Stimulated activated CD4-positive, alpha-beta T cell treated with anti-CD3 and anti-CD28 coated beads, Interleukin-2, amount 100 ng/mL, for 48 hours (primary cell): ENCODE data around the gene MAP7D3.
"Not testable (repeated sequence)": the region's sequence is repeated elsewhere in the genome, so short reads cannot be mapped to it uniquely, and the experiment has no call there.

ENCODE experiments used
- DNase-seq, 2 donors: peaks; one replicate each; pipeline ENCODE4 v3.0.0-alpha.2; 2020

Gene MAP7D3, protein sequence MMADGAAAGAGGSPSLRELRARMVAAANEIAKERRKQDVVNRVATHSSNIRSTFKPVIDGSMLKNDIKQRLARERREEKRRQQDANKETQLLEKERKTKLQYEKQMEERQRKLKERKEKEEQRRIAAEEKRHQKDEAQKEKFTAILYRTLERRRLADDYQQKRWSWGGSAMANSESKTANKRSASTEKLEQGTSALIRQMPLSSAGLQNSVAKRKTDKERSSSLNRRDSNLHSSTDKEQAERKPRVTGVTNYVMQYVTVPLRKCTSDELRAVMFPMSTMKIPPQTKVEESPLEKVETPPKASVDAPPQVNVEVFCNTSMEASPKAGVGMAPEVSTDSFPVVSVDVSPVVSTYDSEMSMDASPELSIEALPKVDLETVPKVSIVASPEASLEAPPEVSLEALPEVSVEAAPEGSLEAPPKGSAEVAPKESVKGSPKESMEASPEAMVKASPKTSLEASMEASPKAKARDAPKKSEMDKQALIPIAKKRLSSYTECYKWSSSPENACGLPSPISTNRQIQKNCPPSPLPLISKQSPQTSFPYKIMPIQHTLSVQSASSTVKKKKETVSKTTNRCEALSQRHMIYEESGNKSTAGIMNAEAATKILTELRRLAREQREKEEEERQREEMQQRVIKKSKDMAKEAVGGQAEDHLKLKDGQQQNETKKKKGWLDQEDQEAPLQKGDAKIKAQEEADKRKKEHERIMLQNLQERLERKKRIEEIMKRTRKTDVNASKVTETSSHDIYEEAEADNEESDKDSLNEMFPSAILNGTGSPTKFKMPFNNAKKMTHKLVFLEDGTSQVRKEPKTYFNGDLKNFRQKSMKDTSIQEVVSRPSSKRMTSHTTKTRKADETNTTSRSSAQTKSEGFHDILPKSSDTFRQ

DNA sequence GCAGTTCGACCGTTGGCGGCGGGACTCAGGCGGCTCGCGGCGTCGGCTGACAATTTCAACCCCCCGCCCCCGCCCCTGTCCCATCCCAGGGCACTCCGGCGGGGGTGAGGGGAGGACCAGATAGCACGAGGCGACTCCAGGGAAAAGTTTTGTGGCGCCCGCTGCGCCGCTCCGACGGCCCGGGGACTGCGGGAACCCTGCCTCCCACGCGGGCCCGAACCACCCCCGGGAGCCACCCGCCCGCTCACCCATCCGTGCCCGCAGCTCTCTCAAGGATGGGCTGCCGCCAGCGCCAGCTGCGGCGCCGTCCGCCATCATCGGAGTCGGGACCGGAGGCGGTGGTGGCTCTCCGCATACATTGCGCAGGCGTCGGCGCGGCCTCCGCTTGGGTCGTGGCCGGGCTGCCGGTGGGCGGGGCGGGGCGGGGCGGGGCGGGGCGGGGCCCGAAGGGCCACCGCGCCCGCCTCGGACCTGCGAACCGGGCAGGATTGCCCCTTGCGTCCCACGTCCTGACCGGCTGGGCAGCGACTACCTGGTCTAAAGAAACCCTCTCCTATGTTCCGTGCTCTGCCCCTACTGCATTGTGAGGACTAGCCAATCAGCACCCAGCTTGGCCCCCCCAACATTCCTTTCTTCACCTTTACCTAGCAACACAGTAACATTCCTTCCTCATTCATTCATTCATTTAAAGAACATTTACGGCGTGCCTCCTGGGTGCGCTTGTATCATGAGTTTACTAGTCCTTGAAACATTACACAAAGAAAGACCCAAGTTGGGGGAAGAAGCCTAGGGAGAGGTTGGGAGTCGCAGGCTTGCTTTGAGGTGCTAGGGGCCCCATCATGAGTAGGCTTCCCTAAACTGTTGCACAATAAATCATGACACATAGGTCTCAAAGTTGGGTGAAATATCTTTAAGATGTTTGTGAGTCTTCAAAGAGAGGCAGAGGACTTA is at the start of gene MAP7D3:
Gene MAP7D3, minus strand, starts transcription at position 360 of the 951 bp plus-strand sequence. Its CDS starts 42 bp downstream, at position 318.
- DNase-seq: peak; percentile 41 to 53

DNA sequence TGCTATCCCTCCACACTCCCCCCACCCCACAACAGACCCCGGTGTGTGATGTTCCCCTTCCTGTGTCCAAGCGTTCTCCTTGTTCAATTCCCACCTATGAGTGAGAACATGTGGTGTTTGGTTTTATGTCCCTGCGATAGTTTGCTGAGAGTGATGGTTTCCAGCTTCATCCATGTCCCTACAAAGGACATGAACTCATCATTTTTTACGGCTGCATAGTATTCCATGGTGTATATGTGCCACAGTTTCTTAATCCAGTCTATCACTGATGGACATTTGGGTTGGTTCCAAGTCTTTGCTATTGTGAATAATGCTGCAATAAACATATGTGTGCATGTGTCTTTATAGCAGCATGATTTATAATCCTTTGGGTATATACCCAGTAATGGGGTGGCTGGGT is 49.5 kb upstream of the MAP7D3 start, which contains the start of gene ADGRG4:
Gene ADGRG4, plus strand, starts transcription at position 243 of the 400 bp plus-strand sequence. CDS start 7,815 bp downstream, outside the sequence.
- DNase-seq: not testable (repeated sequence)

DNA sequence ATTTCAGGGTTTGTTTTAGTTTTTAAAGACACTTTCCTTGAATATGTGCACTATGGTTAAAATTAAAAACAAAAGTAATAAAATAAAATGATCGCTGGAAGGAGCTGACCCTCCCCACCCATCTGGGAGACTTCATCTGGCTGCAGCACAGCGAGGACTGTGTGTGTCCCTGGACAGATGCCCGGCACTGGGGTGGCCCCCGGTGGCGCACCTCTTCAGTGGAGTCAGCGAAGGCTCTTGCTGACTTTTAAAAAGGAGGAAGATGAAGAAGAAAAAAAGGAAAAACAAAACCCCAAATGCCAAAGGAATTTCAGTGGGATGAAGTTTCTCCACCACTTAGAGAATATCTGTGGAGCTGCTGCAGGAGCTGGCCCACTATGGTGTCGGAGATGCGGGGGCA is 44.2 kb upstream of the MAP7D3 start:
- DNase-seq: no peak

DNA sequence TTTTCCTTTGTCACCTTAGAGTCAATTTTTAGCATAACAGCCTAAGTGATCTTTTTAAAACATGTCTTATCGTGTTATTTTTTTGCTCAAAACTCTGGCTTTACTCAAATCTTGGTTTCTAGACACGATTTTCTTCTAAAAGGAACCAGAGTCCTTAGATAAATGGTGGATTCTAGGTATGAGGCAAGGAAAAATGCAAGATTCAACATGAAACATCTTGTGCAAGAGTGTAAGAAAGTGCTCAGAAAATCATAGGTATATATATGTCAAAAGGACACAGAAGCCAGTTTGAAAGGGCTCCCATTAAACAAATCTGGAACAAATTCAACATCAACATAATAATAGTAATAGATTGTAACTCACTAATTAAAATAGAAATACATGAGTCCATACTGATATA is 41.5 kb upstream of the MAP7D3 start:
- DNase-seq: no peak

DNA sequence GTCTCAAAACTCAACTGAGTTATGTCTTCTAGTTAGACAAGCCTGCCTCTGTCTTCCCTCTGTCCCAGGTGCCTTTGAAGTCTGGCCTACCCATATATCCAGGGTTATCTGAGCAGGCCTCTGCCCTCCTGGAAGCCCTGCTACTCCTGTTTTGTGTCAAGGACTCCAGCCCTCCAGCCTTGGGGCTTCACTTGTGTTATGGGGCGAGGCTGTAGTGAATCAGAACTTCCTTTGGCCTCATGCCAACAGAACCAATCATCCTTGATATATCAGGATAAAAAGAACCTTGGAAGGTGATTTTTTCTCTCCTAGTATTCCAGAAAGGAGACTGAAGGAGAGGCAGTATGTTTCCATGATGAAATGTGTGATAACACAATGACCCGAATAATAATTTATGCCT is 40.6 kb upstream of the MAP7D3 start:
- DNase-seq: no peak

DNA sequence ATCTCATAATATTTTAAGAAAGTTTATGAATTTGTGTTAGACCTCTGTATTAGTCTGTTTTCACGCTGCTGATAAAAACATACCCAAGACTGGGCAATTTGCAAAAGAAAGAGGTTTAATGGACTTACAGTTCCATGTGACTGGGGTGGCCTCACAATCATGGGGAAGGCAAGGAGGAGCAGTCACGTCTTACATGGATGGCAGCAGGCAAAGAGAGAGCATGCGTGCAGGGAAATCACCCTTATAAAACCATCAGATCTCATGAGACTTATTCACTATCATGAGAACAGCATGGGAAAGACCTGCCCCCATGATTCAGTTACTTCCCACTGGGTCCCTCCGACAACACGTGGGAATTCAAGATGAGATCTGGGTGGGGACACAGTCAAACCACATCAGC is 35.2 kb upstream of the MAP7D3 start:
- not testable (repeated sequence) for DNase-seq

DNA sequence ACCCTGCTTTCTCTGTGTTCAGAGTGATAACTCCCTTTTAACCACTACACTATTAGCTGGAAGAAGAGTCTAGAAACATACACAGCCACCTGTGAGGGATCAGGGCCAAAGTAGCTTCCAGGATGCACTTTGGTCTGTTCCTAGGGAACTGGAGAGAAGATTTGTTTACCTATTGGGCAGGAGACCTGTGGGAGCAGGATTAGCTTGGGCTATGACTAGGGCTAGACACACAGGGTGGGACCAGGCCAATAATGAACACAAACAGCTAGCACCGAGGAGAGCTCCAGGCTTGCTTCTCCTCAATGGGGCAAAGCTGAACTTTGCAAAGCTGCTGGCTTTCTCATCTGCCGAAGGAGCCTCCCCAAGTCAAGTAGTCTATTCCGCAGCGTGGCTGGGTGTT is 24.4 kb upstream of the MAP7D3 start:
- no peak for DNase-seq

DNA sequence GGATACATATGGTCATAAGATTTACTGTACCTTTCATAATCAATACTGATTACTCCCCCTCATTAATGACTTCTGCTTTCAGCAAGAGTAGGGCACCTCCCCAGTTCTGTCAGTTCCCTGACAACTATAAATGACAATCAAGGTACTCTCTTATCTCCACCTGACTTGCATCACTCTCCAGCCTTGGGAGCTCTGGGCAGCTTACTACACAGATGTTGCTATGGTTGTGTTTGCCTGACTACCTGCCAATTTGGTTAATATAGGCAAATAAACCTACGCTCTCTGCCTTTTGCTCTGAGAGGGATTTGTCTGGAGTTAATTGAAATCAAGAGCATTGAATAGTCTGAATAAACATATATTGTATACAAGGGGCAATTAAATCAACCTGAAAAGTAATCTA is 22.8 kb upstream of the MAP7D3 start:
- no peak for DNase-seq

DNA sequence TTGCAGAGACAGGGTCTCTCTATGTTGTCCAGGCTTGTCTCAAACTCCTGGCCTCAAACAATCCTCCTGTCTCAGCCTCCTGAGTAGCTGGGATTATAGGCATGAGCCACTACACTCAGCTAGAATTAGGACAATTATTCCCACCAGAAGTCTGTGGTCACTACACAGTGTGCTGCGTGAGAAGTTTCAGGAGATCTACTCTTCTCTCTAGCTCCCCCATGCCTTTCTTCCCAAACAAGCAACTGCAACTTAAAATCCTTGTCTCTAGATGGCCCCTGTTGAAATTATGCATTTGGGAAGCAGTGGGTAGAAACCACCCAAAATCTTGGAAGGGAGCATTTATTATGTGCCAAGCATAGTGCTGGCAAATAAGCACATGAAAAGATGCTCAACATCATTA is 21.1 kb upstream of the MAP7D3 start:
- DNase-seq: no peak

DNA sequence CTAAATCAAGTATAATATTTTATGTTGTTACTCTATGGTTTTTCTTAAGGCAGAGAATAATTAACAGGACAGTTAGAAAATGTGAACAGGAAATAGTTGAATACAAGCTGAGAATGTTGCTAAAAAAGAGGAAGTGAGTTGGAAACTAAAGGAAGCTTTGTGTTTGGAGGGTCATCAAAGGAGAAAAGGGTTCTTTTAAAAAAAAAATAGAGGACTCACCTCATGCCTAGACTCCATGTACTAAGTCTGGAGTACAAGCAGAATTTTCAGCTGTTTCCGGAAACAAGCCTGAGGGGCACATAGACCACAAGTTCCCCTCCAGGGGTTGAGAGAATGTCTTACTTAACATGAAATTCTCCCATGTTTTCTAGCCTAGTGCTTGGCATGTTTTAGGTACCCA is 20.1 kb upstream of the MAP7D3 start:
- DNase-seq: no peak

DNA sequence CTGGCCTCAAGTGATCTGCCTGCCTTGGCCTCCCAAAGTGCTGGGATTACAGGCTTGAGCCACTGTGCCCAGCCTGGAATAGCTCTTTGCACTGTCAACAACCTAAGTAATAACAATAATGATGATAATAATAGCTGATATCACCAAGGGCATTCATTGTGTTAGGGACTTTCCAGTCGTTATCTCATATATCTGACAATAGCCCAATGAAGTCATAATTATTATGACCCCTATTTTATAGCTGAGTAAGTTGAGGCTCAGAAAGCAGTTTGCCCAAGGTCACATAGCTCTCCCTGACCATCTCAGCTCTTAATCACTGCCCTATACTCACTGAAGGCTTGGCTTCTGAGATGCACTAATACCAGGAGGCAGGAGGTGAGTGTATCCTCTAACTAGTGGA is 18.7 kb upstream of the MAP7D3 start:
- no peak for DNase-seq

DNA sequence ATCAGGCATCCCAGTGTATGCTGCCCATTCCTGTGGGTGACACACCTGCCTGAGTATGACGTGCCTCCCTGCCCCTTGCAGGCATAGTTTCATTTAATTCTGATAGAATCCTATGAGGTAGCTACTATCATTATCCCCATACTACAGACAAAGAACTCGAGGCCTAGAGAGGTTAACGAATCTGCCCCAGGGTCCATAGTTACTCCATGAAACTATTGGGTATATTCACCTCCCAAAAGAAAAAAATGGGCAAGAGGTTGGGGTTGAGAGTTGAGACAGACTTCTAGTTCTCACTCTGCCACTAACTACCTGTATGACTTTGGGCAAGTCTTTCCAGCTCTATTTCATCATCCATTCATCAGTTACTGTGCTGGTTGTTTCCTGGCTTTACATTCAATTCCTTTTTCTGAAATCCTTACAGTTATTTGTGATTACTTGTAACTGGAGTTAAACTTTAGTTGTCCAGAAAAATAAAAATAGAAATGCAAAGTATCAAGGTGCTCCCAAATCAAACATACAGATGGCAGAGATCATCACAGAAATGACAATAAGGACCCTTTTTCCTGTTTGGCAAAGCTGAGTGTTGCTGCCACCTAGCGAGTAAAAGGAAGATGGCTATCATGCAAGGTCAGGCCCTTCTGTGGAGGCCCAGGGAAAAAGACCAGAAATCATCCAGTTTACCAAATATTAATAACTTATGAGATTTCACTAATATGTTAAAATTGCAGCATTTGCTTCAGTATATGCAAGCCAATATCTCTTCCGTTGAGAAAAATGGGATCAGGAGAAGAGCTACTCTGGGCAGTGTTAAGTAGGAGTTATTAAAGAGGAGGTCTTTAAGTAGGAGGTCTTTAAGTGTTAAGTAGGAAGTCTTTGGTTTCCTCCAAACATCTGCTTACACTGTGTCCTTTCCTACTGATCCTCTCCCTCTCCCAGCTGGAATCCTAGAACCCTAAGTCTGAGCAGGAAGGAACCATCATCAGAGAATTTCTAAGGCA is 17.1 kb upstream of the MAP7D3 start:
- peak; percentile 28 to 44 for DNase-seq

DNA sequence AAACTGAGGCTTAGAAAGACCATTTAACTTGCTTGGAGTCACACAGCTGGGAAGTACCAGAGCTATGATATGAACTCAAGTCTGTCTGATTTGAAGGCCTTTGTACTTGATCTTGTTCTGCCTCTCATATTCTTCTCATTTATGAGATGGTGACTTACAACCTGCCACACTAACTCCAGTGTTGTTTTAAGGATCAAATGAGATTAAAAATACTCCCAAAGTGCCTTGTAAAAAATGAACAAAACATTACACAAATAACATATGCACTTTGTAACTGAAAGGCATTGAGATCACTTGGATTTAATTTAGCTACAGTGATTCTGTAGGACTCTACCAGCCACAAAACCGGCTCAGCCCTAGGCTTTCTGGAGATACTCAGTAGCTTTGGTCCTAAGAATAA is 15.6 kb upstream of the MAP7D3 start:
- no peak for DNase-seq

DNA sequence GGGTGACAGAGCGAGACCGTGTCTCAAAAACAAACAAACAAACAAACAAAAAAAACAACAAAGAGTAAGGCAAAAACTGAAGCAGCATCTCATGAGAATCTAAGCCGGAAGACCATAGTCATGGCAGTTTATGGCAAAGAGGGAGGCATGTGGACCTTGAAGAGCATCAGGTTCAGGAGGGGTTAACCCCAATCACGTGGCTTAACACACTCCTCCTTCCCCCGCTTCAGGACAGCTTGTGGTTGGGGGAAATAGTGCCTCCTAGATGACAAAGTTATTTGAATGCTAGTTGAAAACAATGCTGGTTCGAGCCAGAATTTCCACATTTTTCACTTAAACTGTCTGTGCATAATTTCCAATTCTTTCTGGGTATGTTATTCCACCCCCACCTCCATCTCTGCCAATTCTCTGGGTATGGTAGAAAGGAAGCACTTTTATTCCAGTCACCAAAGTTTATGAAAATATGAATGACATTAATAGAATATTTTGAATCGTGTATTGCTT is 11.7 kb upstream of the MAP7D3 start:
- DNase-seq: no peak

DNA sequence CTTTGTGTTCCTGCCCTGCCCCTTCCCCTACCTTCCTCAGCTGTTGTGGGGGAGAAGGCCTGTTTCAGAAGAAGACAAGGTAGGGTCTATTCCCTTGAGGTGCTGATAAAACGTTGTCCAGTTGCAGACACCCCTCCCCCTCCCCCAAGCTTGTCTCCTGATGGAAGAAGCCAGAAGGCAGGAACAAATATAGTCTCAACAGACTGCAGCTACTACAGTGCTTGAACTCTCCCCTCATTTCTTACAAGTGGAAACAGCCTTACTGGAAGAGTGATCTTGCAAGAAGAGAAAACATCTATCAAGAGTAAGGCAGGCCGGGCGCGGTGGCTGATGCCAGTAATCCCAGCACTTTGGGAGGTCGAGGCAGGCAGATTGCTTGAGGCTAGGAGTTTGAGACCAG is 11.0 kb upstream of the MAP7D3 start:
- no peak for DNase-seq

DNA sequence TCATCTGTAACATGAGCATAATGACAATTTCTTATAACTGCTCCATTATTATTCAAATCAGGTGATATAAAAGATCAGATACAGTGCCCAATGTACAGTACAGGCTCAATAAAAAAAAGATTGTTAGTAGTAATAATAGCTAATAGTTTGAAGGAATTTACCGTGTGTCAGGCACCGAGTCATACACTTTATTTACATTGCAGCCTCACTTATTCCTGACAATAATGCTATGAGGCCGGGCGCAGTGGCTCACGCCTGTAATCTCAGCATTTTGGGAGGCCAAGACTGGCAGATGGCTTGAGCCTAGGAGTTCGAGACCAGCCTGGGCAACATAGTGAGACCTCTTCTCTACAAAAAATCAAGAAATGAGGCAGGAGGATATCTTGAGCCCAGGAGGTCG is 10.1 kb upstream of the MAP7D3 start:
- no peak for DNase-seq

DNA sequence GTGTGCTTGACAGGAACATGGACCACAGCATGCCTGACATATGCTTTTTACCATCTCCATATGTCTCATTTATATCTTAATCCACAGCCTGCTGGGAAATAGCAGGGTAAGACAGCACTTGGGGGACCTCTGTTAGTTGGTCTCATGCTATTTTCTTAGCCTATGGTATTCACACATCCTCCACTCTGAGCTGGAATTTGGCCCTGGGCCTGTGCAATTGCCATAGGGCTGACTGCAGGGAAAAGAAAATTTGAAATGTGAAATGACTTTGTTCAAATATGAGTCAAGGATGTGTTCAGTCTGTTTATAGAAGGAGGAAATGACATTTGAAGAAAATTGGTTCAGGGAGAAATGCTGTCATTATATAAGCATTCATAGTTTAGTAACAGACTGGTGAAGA is 9.6 kb upstream of the MAP7D3 start:
- DNase-seq: no peak

DNA sequence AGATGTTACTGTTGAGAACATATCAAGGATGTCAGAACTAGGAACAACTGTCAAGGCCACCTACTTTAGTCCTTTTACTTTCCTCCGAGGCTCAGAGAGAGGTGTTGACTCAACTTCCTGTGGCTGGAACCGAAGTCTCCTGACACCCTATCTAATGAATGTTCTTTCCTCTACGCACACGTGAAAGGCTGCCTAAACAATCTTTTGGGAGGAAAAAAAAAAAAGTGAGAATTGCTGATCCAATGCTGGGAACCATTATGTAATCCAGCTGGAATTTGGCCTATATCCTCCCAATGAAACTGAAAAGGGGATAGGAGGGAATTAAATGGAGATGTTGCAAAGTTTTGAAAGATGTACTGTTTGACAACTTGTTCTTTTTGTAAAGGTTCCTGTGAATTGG is 8.3 kb upstream of the MAP7D3 start:
- DNase-seq: no peak

DNA sequence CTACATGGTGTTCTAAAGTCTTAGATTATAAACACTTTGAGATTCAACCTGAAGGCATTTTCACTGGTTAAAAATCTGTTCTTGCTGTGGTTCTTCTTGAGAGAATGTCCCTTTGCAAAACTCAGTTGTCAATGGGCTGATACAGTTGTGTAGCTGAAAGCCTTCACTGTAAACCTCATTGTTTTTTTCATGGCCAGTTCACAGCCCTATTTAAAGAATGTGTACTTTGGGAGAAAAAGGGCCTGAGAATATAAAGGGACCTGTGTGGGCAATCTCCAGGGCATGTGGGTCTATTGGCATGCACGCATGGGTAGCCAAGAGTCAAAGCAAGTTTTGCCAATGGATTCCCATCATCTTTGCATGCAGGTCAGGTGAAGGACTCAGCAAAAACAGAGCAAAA is 7.8 kb upstream of the MAP7D3 start:
- DNase-seq: no peak

DNA sequence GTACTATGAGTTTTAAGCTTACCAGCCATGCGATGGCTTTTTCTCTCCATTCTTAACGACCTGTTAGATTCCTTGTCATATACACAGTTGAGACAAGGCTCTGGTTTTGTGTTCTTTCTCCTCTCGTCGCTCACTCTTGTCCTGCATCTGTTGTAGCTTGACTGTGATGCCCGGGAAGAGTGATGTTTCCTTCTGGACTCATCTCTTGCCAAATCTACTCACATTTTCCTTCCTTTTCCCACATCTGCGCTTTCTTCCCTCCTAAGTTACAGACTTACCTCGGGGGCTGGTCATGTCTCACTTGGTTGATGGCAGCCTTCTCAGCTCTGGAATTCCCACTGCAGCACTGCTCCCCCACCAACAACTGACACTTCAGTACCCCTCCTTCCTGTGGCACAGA is 4.8 kb upstream of the MAP7D3 start:
- DNase-seq: no peak

DNA sequence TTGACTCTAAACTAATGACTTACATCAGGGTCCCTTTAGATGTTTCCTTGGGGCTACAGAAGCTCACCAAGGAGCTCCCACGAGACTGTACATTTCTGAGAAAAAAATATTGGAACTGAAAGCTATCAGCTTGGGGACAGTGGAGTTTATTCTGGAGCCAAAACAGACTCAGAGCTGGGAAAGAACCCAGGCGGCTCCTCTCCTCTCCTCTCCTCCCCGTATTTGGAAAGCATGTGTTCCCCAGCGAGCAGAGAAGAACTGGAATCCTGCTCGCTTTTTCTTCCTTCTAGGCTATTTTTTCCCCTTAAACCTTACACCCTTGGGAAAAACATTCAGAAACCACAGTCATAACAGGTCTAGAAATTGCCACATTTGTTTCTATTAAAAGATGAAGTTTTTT is 4.3 kb upstream of the MAP7D3 start:
- DNase-seq: no peak
